ENCODE measurements around the gene CEP95.

The CEP95 gene

DNA sequence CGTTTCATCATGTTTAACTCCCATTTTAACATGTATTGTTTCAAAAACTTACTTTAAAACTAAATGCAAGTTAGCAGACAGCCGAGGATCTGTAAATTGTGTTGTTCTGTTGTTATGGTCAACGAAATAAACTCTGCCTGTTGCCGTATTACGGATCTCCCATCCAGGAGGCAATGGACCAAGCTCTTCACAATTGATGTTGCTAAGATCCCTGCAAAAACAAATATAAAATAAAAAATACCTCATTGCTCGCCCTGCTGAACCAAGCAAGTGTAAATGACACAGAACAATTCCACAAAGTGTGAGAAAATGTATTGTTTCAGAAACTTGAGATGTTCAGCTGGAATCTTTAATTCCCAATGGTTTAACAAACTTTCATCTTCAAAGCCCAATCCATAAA lies 65.0 kb downstream of the CEP95 start:
- no peaks in the 10 kb centered on the region for H3K9me3 ChIP-seq (ENCODE audit: control insufficient read depth, insufficient read depth, low read depth, low read length)
- TF ChIP-seq GLIS2 (tag by site-specific recombination; IDR thresholded peaks at IDR 0.05) = no peak
- CTCF ChIA-PET = no interaction called here
- peaks cover 13 to 41% of the 10 kb centered on the region in 2 experiments for H3K36me3 ChIP-seq (ENCODE audit: control insufficient read depth in 2 of 2, insufficient read depth in 1 of 2, low read length in 2 of 2)
- POLR2A ChIA-PET = no interaction called here
- no peak overlapping the region for H3K27ac ChIP-seq (ENCODE audit: extremely low read depth, low read depth, low read length)
- no peaks in the 10 kb centered on the region for H3K4me1 ChIP-seq (ENCODE audit: control insufficient read depth, insufficient read depth, low read length)
- no peak overlapping the region for H3K4me3 ChIP-seq (ENCODE audit: low read depth, low read length)

DNA sequence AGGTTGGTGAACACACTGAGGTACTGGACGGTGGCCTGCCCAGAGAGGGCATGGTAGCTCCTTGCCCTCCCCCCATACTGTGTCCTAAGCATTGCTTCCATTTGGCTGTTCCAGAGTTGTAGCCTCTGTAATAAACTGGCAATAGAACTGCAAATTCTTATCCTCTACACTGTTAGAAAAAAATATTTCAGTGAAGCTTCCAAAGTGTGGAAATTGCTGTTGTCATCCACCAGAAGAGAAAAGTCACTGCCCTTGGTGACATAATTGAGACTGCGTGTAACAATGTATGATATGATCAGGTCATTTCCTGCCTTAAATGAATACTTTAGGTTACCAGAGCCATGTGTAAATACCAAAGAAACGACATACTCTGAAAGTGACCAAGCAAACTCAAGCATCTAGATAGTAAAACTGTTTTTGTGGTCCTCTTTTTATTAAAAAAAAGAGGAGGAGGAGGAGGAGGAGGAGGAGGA lies 65.9 kb downstream of the CEP95 start:
- CTCF ChIA-PET = no interaction called here
- POLR2A ChIA-PET = no interaction called here
- Histone ChIP-seq H3K4me1 (ENCODE audit: control insufficient read depth, insufficient read depth, low read length) (no peaks in the 10 kb centered on the region), H3K27ac (ENCODE audit: extremely low read depth, low read depth, low read length) (no peak overlapping the region), H3K36me3 (ENCODE audit: control insufficient read depth in 2 of 2, insufficient read depth in 1 of 2, low read length in 2 of 2) (peaks cover 17 to 48% of the 10 kb centered on the region in 2 experiments), H3K4me3 (ENCODE audit: low read depth, low read length) (no peak overlapping the region), H3K9me3 (ENCODE audit: control insufficient read depth, insufficient read depth, low read depth, low read length) (no peaks in the 10 kb centered on the region)
- TF ChIP-seq ZNF660 (tag by site-specific recombination; IDR thresholded peaks at IDR 0.05) (no peak), ZBTB8A (tag by site-specific recombination; IDR thresholded peaks at IDR 0.05) (no peak), ZNF169 (tag by site-specific recombination; IDR thresholded peaks at IDR 0.05) (no peak), HOXA7 (CRISPR knock-in tag; IDR thresholded peaks at IDR 0.05; ENCODE audit: borderline replicate concordance) (no peak), GFI1B (tag by site-specific recombination; IDR thresholded peaks at IDR 0.05) (no peak), ZNF416 (tag by site-specific recombination; IDR thresholded peaks at IDR 0.05) (no peak), ZFP69B (tag by site-specific recombination; IDR thresholded peaks at IDR 0.05) (no peak), ZNF600 (tag by site-specific recombination; IDR thresholded peaks at IDR 0.05) (no peak), KLF8 (tag by site-specific recombination; IDR thresholded peaks at IDR 0.05) (no peak), ZNF184 (tag by site-specific recombination; IDR thresholded peaks at IDR 0.05) (no peak), SP3 (tag by site-specific recombination; IDR thresholded peaks at IDR 0.05) (no peak), ZBTB17 (tag by site-specific recombination; IDR thresholded peaks at IDR 0.05) (no peak), ZNF571 (tag by site-specific recombination; IDR thresholded peaks at IDR 0.05) (no peak), ZNF155 (tag by site-specific recombination; IDR thresholded peaks at IDR 0.05) (no peak), HOXD13 (CRISPR knock-in tag; IDR thresholded peaks at IDR 0.05; ENCODE audit: borderline replicate concordance) (no peak), ZXDB (tag by site-specific recombination; IDR thresholded peaks at IDR 0.05) (no peak), ZNF837 (tag by site-specific recombination; IDR thresholded peaks at IDR 0.05) (no peak)
- TF ChIP-seq, protein P1, sequence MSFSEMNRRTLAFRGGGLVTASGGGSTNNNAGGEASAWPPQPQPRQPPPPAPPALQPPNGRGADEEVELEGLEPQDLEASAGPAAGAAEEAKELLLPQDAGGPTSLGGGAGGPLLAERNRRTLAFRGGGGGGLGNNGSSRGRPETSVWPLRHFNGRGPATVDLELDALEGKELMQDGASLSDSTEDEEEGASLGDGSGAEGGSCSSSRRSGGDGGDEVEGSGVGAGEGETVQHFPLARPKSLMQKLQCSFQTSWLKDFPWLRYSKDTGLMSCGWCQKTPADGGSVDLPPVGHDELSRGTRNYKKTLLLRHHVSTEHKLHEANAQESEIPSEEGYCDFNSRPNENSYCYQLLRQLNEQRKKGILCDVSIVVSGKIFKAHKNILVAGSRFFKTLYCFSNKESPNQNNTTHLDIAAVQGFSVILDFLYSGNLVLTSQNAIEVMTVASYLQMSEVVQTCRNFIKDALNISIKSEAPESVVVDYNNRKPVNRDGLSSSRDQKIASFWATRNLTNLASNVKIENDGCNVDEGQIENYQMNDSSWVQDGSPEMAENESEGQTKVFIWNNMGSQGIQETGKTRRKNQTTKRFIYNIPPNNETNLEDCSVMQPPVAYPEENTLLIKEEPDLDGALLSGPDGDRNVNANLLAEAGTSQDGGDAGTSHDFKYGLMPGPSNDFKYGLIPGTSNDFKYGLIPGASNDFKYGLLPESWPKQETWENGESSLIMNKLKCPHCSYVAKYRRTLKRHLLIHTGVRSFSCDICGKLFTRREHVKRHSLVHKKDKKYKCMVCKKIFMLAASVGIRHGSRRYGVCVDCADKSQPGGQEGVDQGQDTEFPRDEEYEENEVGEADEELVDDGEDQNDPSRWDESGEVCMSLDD (tag by site-specific recombination; IDR thresholded peaks at IDR 0.05) = no peak
- TF ChIP-seq, protein P2, sequence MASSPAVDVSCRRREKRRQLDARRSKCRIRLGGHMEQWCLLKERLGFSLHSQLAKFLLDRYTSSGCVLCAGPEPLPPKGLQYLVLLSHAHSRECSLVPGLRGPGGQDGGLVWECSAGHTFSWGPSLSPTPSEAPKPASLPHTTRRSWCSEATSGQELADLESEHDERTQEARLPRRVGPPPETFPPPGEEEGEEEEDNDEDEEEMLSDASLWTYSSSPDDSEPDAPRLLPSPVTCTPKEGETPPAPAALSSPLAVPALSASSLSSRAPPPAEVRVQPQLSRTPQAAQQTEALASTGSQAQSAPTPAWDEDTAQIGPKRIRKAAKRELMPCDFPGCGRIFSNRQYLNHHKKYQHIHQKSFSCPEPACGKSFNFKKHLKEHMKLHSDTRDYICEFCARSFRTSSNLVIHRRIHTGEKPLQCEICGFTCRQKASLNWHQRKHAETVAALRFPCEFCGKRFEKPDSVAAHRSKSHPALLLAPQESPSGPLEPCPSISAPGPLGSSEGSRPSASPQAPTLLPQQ (tag by site-specific recombination; IDR thresholded peaks at IDR 0.05) = no peak

DNA sequence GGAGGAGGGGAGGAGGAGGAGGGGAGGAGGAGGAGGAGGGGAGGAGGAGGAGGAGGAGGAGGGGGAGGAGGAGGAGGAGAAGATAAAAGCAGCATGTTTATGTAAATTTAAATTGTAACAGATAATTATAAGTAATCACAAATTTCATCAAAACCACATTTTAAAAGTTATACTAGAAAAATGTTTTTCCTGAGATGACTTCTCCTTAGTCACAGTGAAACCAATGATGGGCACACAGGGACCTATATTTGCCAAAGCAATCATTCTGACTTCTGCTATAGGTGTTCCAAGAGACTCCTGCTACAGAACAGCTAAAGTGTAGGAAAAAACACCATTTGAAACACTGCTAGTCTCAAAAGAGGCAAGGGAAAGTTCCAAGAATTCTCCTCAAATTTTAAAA lies 66.4 kb downstream of the CEP95 start:
- no peaks in the 10 kb centered on the region for H3K4me1 ChIP-seq (ENCODE audit: control insufficient read depth, insufficient read depth, low read length)
- ChIA-PET CTCF (interaction anchor here (0.6 kb wide), 1 partner anchor 203 kb away, joined by 3 read pairs; no protein-coding TSS in a partner anchor), POLR2A (no interaction called here)
- no peak overlapping the region for H3K27ac ChIP-seq (ENCODE audit: extremely low read depth, low read depth, low read length)
- no peak overlapping the region for H3K4me3 ChIP-seq (ENCODE audit: low read depth, low read length)
- H3K36me3 ChIP-seq (ENCODE audit: control insufficient read depth in 2 of 2, insufficient read depth in 1 of 2, low read length in 2 of 2) = peaks cover 21 to 51% of the 10 kb centered on the region in 2 experiments
- H3K9me3 ChIP-seq (ENCODE audit: control insufficient read depth, insufficient read depth, low read depth, low read length) = no peaks in the 10 kb centered on the region
- no peak for TF ChIP-seq ZNF530 (tag by site-specific recombination; IDR thresholded peaks at IDR 0.05; ENCODE audit: low read depth)
- no peak for TF ChIP-seq HOXA7 (CRISPR knock-in tag; IDR thresholded peaks at IDR 0.05; ENCODE audit: borderline replicate concordance)
- TF ChIP-seq, protein P3, sequence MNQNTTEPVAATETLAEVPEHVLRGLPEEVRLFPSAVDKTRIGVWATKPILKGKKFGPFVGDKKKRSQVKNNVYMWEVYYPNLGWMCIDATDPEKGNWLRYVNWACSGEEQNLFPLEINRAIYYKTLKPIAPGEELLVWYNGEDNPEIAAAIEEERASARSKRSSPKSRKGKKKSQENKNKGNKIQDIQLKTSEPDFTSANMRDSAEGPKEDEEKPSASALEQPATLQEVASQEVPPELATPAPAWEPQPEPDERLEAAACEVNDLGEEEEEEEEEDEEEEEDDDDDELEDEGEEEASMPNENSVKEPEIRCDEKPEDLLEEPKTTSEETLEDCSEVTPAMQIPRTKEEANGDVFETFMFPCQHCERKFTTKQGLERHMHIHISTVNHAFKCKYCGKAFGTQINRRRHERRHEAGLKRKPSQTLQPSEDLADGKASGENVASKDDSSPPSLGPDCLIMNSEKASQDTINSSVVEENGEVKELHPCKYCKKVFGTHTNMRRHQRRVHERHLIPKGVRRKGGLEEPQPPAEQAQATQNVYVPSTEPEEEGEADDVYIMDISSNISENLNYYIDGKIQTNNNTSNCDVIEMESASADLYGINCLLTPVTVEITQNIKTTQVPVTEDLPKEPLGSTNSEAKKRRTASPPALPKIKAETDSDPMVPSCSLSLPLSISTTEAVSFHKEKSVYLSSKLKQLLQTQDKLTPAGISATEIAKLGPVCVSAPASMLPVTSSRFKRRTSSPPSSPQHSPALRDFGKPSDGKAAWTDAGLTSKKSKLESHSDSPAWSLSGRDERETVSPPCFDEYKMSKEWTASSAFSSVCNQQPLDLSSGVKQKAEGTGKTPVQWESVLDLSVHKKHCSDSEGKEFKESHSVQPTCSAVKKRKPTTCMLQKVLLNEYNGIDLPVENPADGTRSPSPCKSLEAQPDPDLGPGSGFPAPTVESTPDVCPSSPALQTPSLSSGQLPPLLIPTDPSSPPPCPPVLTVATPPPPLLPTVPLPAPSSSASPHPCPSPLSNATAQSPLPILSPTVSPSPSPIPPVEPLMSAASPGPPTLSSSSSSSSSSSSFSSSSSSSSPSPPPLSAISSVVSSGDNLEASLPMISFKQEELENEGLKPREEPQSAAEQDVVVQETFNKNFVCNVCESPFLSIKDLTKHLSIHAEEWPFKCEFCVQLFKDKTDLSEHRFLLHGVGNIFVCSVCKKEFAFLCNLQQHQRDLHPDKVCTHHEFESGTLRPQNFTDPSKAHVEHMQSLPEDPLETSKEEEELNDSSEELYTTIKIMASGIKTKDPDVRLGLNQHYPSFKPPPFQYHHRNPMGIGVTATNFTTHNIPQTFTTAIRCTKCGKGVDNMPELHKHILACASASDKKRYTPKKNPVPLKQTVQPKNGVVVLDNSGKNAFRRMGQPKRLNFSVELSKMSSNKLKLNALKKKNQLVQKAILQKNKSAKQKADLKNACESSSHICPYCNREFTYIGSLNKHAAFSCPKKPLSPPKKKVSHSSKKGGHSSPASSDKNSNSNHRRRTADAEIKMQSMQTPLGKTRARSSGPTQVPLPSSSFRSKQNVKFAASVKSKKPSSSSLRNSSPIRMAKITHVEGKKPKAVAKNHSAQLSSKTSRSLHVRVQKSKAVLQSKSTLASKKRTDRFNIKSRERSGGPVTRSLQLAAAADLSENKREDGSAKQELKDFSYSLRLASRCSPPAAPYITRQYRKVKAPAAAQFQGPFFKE (tag by site-specific recombination; IDR thresholded peaks at IDR 0.05; ENCODE audit: borderline replicate concordance) = no peak
- no peak for TF ChIP-seq HOXD13 (CRISPR knock-in tag; IDR thresholded peaks at IDR 0.05; ENCODE audit: borderline replicate concordance)
- TF ChIP-seq, protein P4, sequence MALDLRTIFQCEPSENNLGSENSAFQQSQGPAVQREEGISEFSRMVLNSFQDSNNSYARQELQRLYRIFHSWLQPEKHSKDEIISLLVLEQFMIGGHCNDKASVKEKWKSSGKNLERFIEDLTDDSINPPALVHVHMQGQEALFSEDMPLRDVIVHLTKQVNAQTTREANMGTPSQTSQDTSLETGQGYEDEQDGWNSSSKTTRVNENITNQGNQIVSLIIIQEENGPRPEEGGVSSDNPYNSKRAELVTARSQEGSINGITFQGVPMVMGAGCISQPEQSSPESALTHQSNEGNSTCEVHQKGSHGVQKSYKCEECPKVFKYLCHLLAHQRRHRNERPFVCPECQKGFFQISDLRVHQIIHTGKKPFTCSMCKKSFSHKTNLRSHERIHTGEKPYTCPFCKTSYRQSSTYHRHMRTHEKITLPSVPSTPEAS (tag by site-specific recombination; IDR thresholded peaks at IDR 0.05) = no peak
